Right atrium auricular region (tissue), 2 donors: ENCODE data around the gene CCM2. TPM values are rescaled to one million over a fixed set of nuclear protein-coding genes. Genes with fewer than 3 reads are reported as not detected.
A peak's percentile ranks its signal among the peaks of the same experiment; 100 is the strongest.

Source experiments
- DNase-seq: peaks from one replicate; pipeline ENCODE4 v3.0.0-alpha.2; 2019; ENCODE audit warnings: low spot score
- H3K27ac ChIP-seq, 2 donors: fragments of 200-600 bp; sonication (generic); 1 replicate in 1 of 2; 2 replicates in 1 of 2; pipeline ENCODE4 v1.5.1; 2016 to 2019
- H3K27me3 ChIP-seq, 2 donors: fragments of 200-600 bp; sonication (generic); one replicate each; pipeline versions ENCODE4 v1.5.1 to v1.6.0; 2017 to 2019
- H3K36me3 ChIP-seq: fragments of 200-600 bp; sonication (generic); one replicate; pipeline ENCODE4 v1.5.1; 2016
- H3K4me1 ChIP-seq, 2 donors: fragments of 200-600 bp; sonication (generic); one replicate each; pipeline versions ENCODE4 v1.5.1 to v1.6.0; 2017 to 2019
- H3K4me3 ChIP-seq, 2 donors: fragments of 200-600 bp; sonication (generic); 1 replicate in 1 of 2; 2 replicates in 1 of 2; pipeline ENCODE4 v1.5.1; 2017 to 2019; ENCODE audit warnings: mild to moderate bottlenecking in 1 of 2, moderate library complexity in 1 of 2
- H3K9me3 ChIP-seq, 2 donors: fragments of 200-600 bp; sonication (generic); one replicate each; pipeline ENCODE4 v1.5.1; 2019
- CTCF ChIP-seq, 2 donors: fragments of 200-600 bp; sonication (generic); IDR thresholded peaks; one replicate each; pipeline ENCODE4 v1.5.1; 2019; ENCODE audit warnings: antibody characterized with exemption in 2 of 2
- total RNA-seq, 2 donors: library from RNA; depleted of rRNA; stranded (reverse); fragments of >200 nt; gene quantifications; one replicate each; pipeline ENCODE4 v1.1.0, GENCODE V29; 2016

CCM2 gene
- total RNA-seq, 2 donors from 2014 or later, result 26.5 to 34.0 TPM

GRCh38 chr7:45001826-45002225, 1.8 kb downstream of the CCM2 start:
- DNase-seq, result no peak
- Histone ChIP-seq H3K4me3 (no peak overlapping the region), H3K9me3 (no peaks in the 10 kb centered on the region), H3K4me1 (peaks cover 0 to 35% of the 10 kb centered on the region in 2 donors), H3K27ac (peak overlapping the region in 1 of 2 donors; percentile 93), H3K27me3 (no peaks in the 10 kb centered on the region), H3K36me3 (no peaks in the 10 kb centered on the region)
- TF ChIP-seq CTCF (IDR thresholded peaks at IDR 0.05), result no peak

GRCh38 chr7:45003789-45004188, 3.8 kb downstream of the CCM2 start:
- Histone ChIP-seq H3K4me1 (peaks cover 0 to 28% of the 10 kb centered on the region in 2 donors), H3K9me3 (no peaks in the 10 kb centered on the region), H3K27me3 (no peaks in the 10 kb centered on the region), H3K27ac (no peak overlapping the region), H3K4me3 (no peak overlapping the region), H3K36me3 (no peaks in the 10 kb centered on the region)
- TF ChIP-seq CTCF (IDR thresholded peaks at IDR 0.05), result no peak
- DNase-seq, result no peak

GRCh38 chr7:45007106-45007505, 7.1 kb downstream of the CCM2 start:
- Histone ChIP-seq H3K4me3 (no peak overlapping the region), H3K4me1 (peaks cover 0 to 9% of the 10 kb centered on the region in 2 donors), H3K9me3 (no peaks in the 10 kb centered on the region), H3K36me3 (peaks cover under 1% of the 10 kb centered on the region), H3K27ac (no peak overlapping the region), H3K27me3 (no peaks in the 10 kb centered on the region)
- TF ChIP-seq CTCF (IDR thresholded peaks at IDR 0.05), result no peak
- no peak for DNase-seq

GRCh38 chr7:45007571-45008328, 7.7 kb downstream of the CCM2 start:
- Histone ChIP-seq H3K4me1 (peaks cover 0 to 7% of the 10 kb centered on the region in 2 donors), H3K36me3 (peaks cover 6% of the 10 kb centered on the region), H3K27ac (no peak overlapping the region), H3K9me3 (no peaks in the 10 kb centered on the region), H3K27me3 (no peaks in the 10 kb centered on the region), H3K4me3 (no peak overlapping the region)
- TF ChIP-seq CTCF (IDR thresholded peaks at IDR 0.05), result no peak
- no peak for DNase-seq

GRCh38 chr7:45013465-45013967, 13.5 kb downstream of the CCM2 start:
- H3K4me3 ChIP-seq, result no peak overlapping the region
- peaks cover 0 to 4% of the 10 kb centered on the region in 2 donors for H3K4me1 ChIP-seq
- H3K27me3 ChIP-seq, result no peaks in the 10 kb centered on the region
- peaks cover 6% of the 10 kb centered on the region for H3K36me3 ChIP-seq
- TF ChIP-seq CTCF (IDR thresholded peaks at IDR 0.05), result no peak
- no peaks in the 10 kb centered on the region for H3K9me3 ChIP-seq
- H3K27ac ChIP-seq, result no peak overlapping the region
- no peak for DNase-seq
